T-cell (primary cell): ENCODE results near the gene MIPOL1. TPM values are rescaled to one million over a fixed set of nuclear protein-coding genes. Genes with fewer than 3 reads are reported as not detected.

Experiments
- ATAC-seq, 4 experiments: fragments of 200-7000 bp in 3 of 4; fragments of 150-1000 bp in 1 of 4; cut with Tn5 transposase; replicated peaks in 1 of 4; 1 replicate in 3 of 4; 2 replicates in 1 of 4; pipeline ENCODE4 v1.10.0; 2021; ENCODE audit warnings: moderate library complexity in 3 of 4, mild to moderate bottlenecking in 2 of 4, moderate number of reproducible peaks in 1 of 4
- CTCF ChIA-PET, 2 donors: fragments of 300-600 bp; sonication (Branson Sonifier 250); formaldehyde crosslinking; loops; one replicate each; lab custom pipeline; 2022; ENCODE audit warnings: antibody characterized with exemption in 2 of 2; lab: Charles Lee
- POLR2A ChIA-PET, 2 donors: fragments of 300-600 bp; sonication (Branson Sonifier 250); formaldehyde crosslinking; loops; one replicate each; lab custom pipeline; 2022; ENCODE audit warnings: antibody characterized with exemption in 2 of 2; lab: Charles Lee
- DNase-seq, 35 experiments: peaks; one replicate each; pipeline versions ENCODE4 v3.0.0 to v3.0.0-alpha.2; 2013 to 2023
- H3K27ac ChIP-seq: one replicate; pipeline ENCODE4 v1.5.1; 2013; ENCODE audit warnings: low read length
- H3K27me3 ChIP-seq, 2 experiments: replicated peaks in 1 of 2; 1 replicate in 1 of 2; 2 replicates in 1 of 2; pipeline versions ENCODE4 v1.6.1 to v1.7.0; 2013; ENCODE audit warnings: low read length in 1 of 2, mixed read lengths in 1 of 2; ENCODE audit not compliant: control insufficient read depth in 2 of 2, insufficient read depth in 2 of 2; ENCODE audit errors: extremely low read depth in 1 of 2
- H3K36me3 ChIP-seq, 2 donors: 1 replicate in 1 of 2; 2 replicates in 1 of 2; pipeline versions ENCODE4 v1.6.1 to v1.7.0; 2013; ENCODE audit warnings: low read length in 1 of 2; ENCODE audit not compliant: control insufficient read depth in 2 of 2, insufficient read depth in 1 of 2; ENCODE audit errors: extremely low read depth in 1 of 2
- H3K4me1 ChIP-seq, 2 experiments: 1 replicate in 1 of 2; 2 replicates in 1 of 2; pipeline versions ENCODE4 v1.6.1 to v1.7.0; 2013; ENCODE audit warnings: low read length in 2 of 2, mixed read lengths in 1 of 2; ENCODE audit not compliant: insufficient read depth in 2 of 2, control insufficient read depth in 1 of 2; ENCODE audit errors: extremely low read depth in 1 of 2
- H3K4me3 ChIP-seq, 2 donors: 1 replicate in 1 of 2; 2 replicates in 1 of 2; pipeline versions ENCODE4 v1.5.1 to v1.7.0; 2013; ENCODE audit warnings: mild to moderate bottlenecking in 2 of 2, low read length in 1 of 2, moderate library complexity in 1 of 2; ENCODE audit not compliant: control insufficient read depth in 1 of 2; ENCODE audit errors: extremely low read depth in 1 of 2
- H3K9me3 ChIP-seq: 2 replicates; pipeline ENCODE4 v1.7.0; 2013
- H3K27ac Mint-ChIP-seq, 2 donors: one replicate each; pipeline ENCODE4 v1.8.0; 2020 to 2021; ENCODE audit warnings: mild to moderate bottlenecking in 2 of 2, mixed read lengths in 2 of 2
- H3K27me3 Mint-ChIP-seq, 2 donors: one replicate each; pipeline ENCODE4 v1.8.0; 2021 to 2022; ENCODE audit warnings: mixed read lengths in 2 of 2
- H3K36me3 Mint-ChIP-seq: one replicate; pipeline ENCODE4 v1.8.0; 2021; ENCODE audit warnings: mixed read lengths
- H3K4me1 Mint-ChIP-seq, 3 donors: one replicate each; pipeline ENCODE4 v1.8.0; 2020 to 2022; ENCODE audit warnings: mixed read lengths in 3 of 3, mild to moderate bottlenecking in 1 of 3
- H3K4me3 Mint-ChIP-seq, 3 donors: one replicate each; pipeline ENCODE4 v1.8.0; 2020 to 2022; ENCODE audit warnings: mild to moderate bottlenecking in 3 of 3, mixed read lengths in 3 of 3, moderate library complexity in 3 of 3
- H3K9me3 Mint-ChIP-seq, 3 donors: one replicate each; pipeline ENCODE4 v1.8.0; 2020 to 2022; ENCODE audit warnings: mixed read lengths in 3 of 3
- WGBS: methylation state at CpG from one replicate; pipeline ENCODE4 v1.1.5; 2013; ENCODE audit warnings: missing lambda C conversion rate; ENCODE audit not compliant: insufficient coverage; 5-methylcytosine and 5-hydroxymethylcytosine counted together
- total RNA-seq, 35 experiments: library from RNA in 6 of 35; stranded (reverse) in 6 of 35; fragments of 120-200 nt in 1 of 35; gene quantifications; one replicate each; pipeline versions ENCODE4 v1.2.1 to v1.2.4 and lab custom pipeline; 2013 to 2026

Gene MIPOL1
- total RNA-seq, 5 donors from 2014 or later (not counting 1 experiment from before 2014, with no cell fraction given): 0.20 to 0.49 (median 0.29) TPM; not detected in 1

- Mint-ChIP-seq H3K27ac (no peak overlapping the region), H3K4me3 (no peak overlapping the region), H3K27me3 (peaks cover 50% of the 10 kb centered on the region in 2 donors), H3K9me3 (peaks cover 3 to 6% (median 6%) of the 10 kb centered on the region in 3 donors), H3K4me1 (no peaks in the 10 kb centered on the region), H3K36me3 (no peaks in the 10 kb centered on the region)
- CTCF ChIA-PET: no interaction called here
- Histone ChIP-seq H3K27me3 (peaks cover 21 to 46% of the 10 kb centered on the region in 2 experiments), H3K36me3 (no peaks in the 10 kb centered on the region), H3K9me3 (no peaks in the 10 kb centered on the region), H3K4me3 (no peak overlapping the region), H3K27ac (no peak overlapping the region), H3K4me1 (no peaks in the 10 kb centered on the region)
- 16% methylated on average over 56 of the region's 62 CpGs for WGBS
- POLR2A ChIA-PET: no interaction called here
- ATAC-seq: no peak
- no peak for DNase-seq
These were observed 386.7 kb downstream of the MIPOL1 start for GRCh38 chr14:37584211-37585100.

- ChIA-PET POLR2A (no interaction called here), CTCF (no interaction called here)
- Mint-ChIP-seq H3K4me1 (no peaks in the 10 kb centered on the region), H3K36me3 (no peaks in the 10 kb centered on the region), H3K4me3 (no peak overlapping the region), H3K9me3 (peaks cover 3 to 6% (median 6%) of the 10 kb centered on the region in 3 donors), H3K27me3 (peaks cover 45 to 52% of the 10 kb centered on the region in 2 donors), H3K27ac (no peak overlapping the region)
- H3K9me3 ChIP-seq: no peaks in the 10 kb centered on the region
- H3K27me3 ChIP-seq: peaks cover 17 to 46% of the 10 kb centered on the region in 2 experiments
- 20% methylated on average over 21 of the region's 23 CpGs for WGBS
- DNase-seq (no peak), ATAC-seq (no peak)
- H3K27ac ChIP-seq: no peak overlapping the region
- H3K4me1 ChIP-seq: no peaks in the 10 kb centered on the region
- H3K36me3 ChIP-seq: no peaks in the 10 kb centered on the region
- H3K4me3 ChIP-seq: no peak overlapping the region
These were observed 387.4 kb downstream of the MIPOL1 start for GRCh38 chr14:37585101-37585511.

GRCh38 chr14:37585971-37586796, 388.4 kb downstream of the MIPOL1 start:
- POLR2A ChIA-PET: no interaction called here

GRCh38 chr14:37586797-37587130, 389.0 kb downstream of the MIPOL1 start:
- Mint-ChIP-seq H3K36me3 (no peaks in the 10 kb centered on the region), H3K9me3 (peaks cover 3 to 8% (median 6%) of the 10 kb centered on the region in 3 donors), H3K27me3 (peaks cover 51 to 66% of the 10 kb centered on the region in 2 donors), H3K4me1 (no peaks in the 10 kb centered on the region), H3K27ac (no peak overlapping the region), H3K4me3 (no peak overlapping the region)
- WGBS: no CpG with 5 or more reads among the region's 1 CpG
- Histone ChIP-seq H3K27ac (no peak overlapping the region), H3K9me3 (no peaks in the 10 kb centered on the region), H3K36me3 (no peaks in the 10 kb centered on the region), H3K27me3 (peaks cover 20 to 53% of the 10 kb centered on the region in 2 experiments), H3K4me3 (no peak overlapping the region), H3K4me1 (no peaks in the 10 kb centered on the region)
- ChIA-PET CTCF (interaction anchor here in 1 of 2 donors (0.8 kb wide), 1 partner anchor 998 kb away, joined by 3 read pairs; no protein-coding TSS in a partner anchor), POLR2A (no interaction called here)
- no peak for DNase-seq
- ATAC-seq: no peak

More at GRCh38 chr14:37585971-37586796, 388.4 kb downstream of the MIPOL1 start:
- ATAC-seq (no peak), DNase-seq (no peak)
- CTCF ChIA-PET: interaction anchor here in 1 of 2 donors (0.8 kb wide), 1 partner anchor 997 kb away, joined by 3 read pairs; no protein-coding TSS in a partner anchor
- Mint-ChIP-seq H3K9me3 (peaks cover 3 to 8% (median 6%) of the 10 kb centered on the region in 3 donors), H3K36me3 (no peaks in the 10 kb centered on the region), H3K27ac (no peak overlapping the region), H3K4me1 (no peaks in the 10 kb centered on the region), H3K4me3 (no peak overlapping the region), H3K27me3 (peaks cover 52 to 63% of the 10 kb centered on the region in 2 donors)
- no peak overlapping the region for H3K27ac ChIP-seq
- no peaks in the 10 kb centered on the region for H3K36me3 ChIP-seq
- H3K9me3 ChIP-seq: no peaks in the 10 kb centered on the region
- 30% methylated on average over 2 of the region's 10 CpGs for WGBS
- peaks cover 19 to 47% of the 10 kb centered on the region in 2 experiments for H3K27me3 ChIP-seq
- H3K4me3 ChIP-seq: no peak overlapping the region
- H3K4me1 ChIP-seq: no peaks in the 10 kb centered on the region

GRCh38 chr14:37587131-37587803, 389.5 kb downstream of the MIPOL1 start:
- peaks cover 3 to 8% (median 6%) of the 10 kb centered on the region in 3 donors for H3K9me3 Mint-ChIP-seq

More at GRCh38 chr14:37587131-37587803, 389.5 kb downstream of the MIPOL1 start:
- Histone ChIP-seq H3K27ac (no peak overlapping the region), H3K27me3 (peaks cover 20 to 57% of the 10 kb centered on the region in 2 experiments), H3K4me1 (no peaks in the 10 kb centered on the region), H3K9me3 (no peaks in the 10 kb centered on the region), H3K36me3 (no peaks in the 10 kb centered on the region), H3K4me3 (no peak overlapping the region)
- WGBS: no CpG with 5 or more reads among the region's 4 CpGs
- no peak overlapping the region for H3K4me3 Mint-ChIP-seq
- no peaks in the 10 kb centered on the region for H3K36me3 Mint-ChIP-seq
- ChIA-PET CTCF (no interaction called here), POLR2A (no interaction called here)
- peaks cover 51 to 69% of the 10 kb centered on the region in 2 donors for H3K27me3 Mint-ChIP-seq
- H3K4me1 Mint-ChIP-seq: no peaks in the 10 kb centered on the region
- no peak for DNase-seq
- ATAC-seq: no peak
- no peak overlapping the region for H3K27ac Mint-ChIP-seq
